C4-2B (cell line): ENCODE data around the gene MYO7B.

Source experiments
- ZFX ChIP-seq: fragments of 450-650 bp; IDR thresholded peaks from 2 replicates; pipeline ENCODE4 v1.6.1; 2017
- TF ChIP-seq, protein P1 (sequence below): fragments of 450-650 bp; conservative IDR thresholded peaks from 2 replicates; pipeline ENCODE4 v1.5.1; 2017; ENCODE audit warnings: mild to moderate bottlenecking

DNA sequence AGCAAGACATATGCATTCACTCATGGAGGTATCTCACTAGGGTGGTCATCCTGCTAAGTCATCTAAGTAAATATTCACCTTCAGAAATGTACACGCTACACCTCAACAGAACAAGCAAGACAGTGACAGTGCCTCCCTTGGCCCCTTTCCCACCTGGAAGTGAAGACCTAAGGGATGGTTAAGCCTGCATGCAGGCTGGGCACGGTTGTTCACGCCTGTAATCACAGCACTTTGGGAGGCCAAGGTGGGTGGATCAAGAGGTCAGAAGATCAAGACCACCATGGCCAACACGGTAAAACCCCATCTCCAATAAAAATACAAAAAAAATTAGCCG is 135.4 kb downstream of the MYO7B start:
- TF ChIP-seq, protein P1, sequence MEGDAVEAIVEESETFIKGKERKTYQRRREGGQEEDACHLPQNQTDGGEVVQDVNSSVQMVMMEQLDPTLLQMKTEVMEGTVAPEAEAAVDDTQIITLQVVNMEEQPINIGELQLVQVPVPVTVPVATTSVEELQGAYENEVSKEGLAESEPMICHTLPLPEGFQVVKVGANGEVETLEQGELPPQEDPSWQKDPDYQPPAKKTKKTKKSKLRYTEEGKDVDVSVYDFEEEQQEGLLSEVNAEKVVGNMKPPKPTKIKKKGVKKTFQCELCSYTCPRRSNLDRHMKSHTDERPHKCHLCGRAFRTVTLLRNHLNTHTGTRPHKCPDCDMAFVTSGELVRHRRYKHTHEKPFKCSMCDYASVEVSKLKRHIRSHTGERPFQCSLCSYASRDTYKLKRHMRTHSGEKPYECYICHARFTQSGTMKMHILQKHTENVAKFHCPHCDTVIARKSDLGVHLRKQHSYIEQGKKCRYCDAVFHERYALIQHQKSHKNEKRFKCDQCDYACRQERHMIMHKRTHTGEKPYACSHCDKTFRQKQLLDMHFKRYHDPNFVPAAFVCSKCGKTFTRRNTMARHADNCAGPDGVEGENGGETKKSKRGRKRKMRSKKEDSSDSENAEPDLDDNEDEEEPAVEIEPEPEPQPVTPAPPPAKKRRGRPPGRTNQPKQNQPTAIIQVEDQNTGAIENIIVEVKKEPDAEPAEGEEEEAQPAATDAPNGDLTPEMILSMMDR = no peak
- TF ChIP-seq ZFX = no peak
